GM21360 (cell line): Measurements from ENCODE around the gene RNF166.
"Not testable (repeated sequence)": the region's sequence is repeated elsewhere in the genome, so short reads cannot be mapped to it uniquely, and the experiment has no call there.

Experiments used
- ATAC-seq: cut with Tn5 transposase; IDR thresholded peaks from one replicate; pipeline ENCODE4 v1.9.1; 2021; ENCODE audit warnings: mild to moderate bottlenecking, moderate library complexity; ENCODE audit not compliant: unreplicated experiment

The RNF166 gene

GRCh38 chr16:88678224-88678979 is 27.8 kb downstream of the RNF166 start:
- no peak for ATAC-seq

DNA sequence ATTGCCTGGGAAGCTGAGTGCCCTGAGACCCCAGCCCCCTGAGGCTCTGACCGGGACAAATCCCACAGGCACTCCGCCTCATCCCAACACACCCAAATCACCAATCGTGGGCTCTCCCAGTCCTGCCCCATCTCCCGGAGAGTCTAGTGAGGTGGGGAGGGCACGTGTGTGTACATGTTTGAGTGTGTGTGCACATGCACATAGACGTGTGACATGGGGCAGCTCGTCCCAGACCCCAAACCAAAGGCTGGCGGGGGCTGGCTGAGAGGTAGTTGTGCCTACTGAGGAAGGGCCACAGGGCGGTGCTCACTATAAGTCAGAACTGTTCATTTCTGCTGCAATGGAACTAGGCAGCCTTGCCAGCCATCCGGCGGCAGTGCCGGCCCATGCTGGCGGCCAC is 28.5 kb downstream of the RNF166 start:
- ATAC-seq: no peak

DNA sequence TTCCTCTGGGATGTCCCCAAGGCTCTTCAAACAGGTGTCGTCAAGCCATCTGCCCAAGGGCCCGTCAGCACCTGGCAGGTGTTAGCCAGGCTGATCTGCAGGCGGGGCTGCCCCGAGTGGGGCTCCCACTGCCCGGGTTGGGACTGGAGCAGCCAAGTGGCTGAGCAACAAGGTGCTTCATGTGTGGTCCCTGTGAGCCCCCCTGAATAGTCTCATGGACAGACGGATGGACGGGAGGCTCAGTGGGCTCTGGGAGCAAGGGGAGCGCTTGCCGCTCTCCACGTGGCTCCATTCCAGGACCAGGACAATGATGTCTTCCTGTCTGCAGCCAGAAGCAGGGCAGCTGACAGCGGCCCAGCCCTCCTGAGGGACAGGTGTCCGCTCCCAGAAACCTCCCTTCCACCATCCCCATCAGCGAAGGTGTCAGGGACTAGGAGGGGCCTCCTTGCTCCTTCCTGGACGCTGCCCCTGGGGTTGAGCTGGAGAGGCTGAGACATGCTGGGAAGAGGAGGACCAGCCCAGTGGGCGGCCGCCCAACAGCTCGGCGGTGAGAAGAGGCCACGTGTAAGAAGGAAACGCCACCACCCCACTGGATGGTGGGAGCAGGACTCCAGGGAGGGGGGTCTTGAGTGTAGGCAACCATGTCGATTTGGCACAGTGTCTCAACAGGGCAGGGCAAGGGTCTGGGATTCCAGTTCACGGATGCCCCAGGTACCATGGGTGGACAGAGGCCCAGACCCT is 29.5 kb downstream of the RNF166 start:
- ATAC-seq: no peak

DNA sequence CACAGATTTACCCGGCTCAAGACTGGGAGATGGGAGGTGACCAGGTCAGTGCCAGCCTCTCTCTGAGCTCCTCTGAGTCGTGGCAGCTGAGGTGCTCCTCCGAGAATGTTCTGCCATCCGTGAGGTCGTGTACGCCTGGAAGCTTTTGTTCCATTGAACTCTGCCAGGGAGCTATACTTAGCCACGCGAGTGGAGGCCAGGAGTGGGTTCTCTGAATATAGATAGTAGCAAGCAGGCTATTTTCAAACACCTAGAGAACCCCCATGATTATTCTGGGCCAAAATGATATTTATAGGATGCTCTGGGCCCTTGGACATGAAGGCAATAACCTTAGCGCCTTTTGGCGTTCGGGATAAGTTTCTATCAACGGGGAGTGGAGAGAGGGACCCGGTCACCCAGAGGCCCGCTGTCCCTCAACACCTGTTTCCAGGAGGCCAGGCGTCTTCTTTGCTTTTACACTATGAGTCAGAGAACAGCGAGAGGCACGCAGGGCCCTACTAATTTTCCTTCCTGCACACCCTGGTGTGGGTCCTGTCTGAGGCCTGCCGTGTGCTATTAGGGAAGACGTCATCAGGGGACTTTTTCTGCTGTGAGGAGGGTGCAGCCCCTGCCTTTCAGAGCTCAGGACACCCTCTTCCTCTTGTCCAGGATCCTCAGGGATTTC is 32.4 kb downstream of the RNF166 start:
- no peak for ATAC-seq

DNA sequence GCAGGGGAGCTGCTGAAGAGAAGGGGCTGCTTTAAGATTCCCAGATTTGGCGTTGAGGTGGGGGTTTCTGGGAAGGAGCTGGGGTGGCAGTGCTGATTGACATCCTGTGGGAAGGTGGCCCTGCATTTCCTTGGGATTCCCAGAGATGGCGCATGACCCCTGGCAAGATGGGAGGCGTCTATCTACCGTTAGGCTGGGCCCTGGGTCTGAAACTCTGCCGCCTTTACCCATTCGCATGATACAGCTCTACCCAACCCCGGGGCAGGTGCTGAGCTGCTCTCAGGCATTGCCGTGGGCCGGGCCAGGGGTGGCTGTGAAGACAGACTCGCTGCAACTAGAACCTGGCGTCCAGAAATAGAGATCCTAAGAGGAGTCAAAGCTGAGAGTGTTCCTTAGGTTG is 33.4 kb downstream of the RNF166 start:
- no peak for ATAC-seq

- ATAC-seq: no peak
Measured at GRCh38 chr16:88671806-88672205, 34.4 kb downstream of the RNF166 start.

DNA sequence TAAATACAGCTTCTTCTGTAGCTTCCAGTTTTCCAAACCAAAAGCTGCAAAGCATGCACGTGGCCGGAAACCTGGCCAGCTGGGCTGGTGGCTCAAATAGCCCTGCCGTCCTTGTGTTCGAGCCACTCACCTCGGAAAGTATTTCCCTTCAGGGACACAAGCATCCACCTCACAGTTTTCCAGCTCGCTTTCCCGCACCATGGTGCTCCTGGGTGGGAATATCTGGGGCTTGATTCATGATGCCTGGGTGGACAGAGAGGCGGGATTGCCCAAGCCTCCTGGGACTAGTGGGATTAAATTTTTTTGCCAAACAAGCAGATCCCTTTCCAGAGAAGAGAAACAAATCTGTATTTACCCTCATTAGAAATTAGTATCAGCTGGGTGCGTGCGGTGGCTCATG is 36.2 kb downstream of the RNF166 start:
- ATAC-seq: no peak

DNA sequence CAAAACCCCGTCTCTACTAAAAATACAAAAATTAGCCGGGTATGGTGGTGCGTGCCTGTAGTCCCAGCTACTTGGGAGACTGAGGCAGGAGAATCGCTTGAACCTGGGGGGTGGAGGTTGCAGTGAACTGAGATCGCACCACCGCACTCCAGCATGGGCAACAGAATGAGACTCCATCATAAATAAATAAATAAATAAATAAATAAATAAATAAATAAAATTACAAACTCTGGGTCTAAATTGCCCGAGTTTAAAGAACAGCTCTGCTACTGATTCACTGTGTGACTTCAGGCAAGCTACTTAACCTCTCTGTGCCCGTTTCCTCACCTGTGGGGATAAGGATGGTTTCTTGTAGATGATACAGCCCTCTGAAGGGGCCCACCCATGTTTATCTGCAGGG is 36.7 kb downstream of the RNF166 start:
- ATAC-seq: not testable (repeated sequence)

GRCh38 chr16:88667461-88667860 is 38.7 kb downstream of the RNF166 start:
- no peak for ATAC-seq

DNA sequence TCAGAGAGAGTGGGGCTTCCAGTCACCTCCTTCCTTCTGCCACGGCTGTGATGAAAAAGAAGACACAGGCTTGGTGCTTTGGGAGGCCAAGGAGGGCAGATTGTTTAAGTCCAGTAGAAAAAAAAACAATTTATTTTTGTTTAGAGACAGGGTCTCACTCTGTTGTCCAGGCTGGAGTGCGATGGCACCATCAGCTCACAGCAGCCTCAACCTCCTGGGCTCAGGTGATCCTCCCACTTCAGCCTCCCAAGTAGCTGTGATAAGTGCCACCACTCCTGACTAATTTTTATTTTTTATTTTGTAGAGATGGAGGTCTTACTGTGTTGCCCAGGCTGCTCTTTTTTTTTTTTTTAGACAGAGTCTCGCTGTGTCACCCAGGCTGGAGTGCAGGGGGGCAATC is 40.6 kb downstream of the RNF166 start:
- no peak for ATAC-seq

DNA sequence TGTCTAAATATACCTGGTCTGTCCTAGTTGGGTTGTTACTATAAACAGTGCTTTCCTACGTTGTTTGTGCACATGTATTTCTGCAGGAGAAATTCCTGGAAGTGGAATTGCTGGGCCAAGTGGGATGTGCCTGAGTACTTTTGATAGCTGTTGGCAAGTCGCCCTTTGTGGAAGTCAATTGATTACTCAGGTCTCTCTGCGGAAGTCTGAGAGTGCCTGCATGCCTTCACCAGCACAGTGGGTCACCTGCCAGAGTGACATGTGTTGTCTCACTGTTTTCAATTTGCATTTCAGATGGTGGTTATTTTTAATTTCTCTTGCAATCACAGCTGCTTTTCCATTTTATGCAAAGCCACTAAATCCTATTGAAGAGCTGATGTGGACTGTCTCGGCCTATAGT is 41.1 kb downstream of the RNF166 start:
- no peak for ATAC-seq

GRCh38 chr16:88662843-88663606 is 43.2 kb downstream of the RNF166 start, which contains the start of gene MVD:
MVD (minus strand) TSS chr16:88663091; CDS start chr16:88663080, 11 bp downstream.
- peak; percentile 89 for ATAC-seq

DNA sequence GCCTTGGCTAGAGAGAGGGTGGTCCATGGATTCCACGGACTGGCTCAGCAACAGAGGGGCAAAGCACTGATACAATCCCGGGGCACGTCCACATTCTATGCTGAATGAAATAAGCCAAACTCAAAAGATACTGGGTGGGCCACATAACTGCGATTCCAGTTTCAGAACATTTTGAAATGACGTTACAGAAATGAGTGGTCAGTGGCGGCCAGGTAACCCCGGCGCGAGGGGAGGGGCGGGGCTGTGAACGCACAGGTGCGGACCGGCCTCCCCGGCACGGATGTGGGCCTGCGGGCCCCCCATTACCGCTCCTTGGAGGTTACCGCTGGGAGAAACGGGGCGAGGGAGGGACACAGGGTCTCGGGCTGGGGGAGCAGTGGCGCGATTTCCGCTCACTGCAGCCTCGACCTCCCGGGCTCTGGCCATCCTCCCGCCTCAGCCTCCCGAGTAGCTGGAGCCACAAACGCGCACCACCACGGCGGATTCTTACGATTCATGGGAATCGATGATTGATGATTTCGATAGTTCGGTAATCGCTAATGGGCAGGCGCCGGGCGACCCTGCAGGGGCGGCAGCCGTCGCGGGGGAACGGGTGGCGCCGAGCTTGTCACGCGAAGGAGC is 43.9 kb downstream of the RNF166 start:
- ATAC-seq: peak; percentile 15

DNA sequence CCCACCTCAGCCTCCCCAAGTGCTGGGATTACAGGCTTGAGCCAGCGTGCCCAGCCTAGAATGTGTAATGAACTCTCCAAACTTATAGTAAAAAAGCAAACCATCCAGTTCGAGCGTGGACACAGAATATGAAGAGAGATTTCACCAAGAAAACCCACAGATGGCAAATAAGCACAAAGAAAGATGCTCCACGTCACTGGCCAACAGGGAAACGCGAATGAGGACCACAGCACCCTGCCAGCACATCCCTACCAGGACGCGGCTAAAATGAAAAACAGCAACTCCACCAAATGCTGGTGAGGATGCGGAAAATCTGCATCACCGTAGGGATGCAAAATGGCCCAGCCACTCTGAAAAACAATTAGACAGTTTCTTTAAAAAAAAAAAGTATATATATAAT is 44.7 kb downstream of the RNF166 start:
- no peak for ATAC-seq

GRCh38 chr16:88659160-88659559 is 47.0 kb downstream of the RNF166 start:
- no peak for ATAC-seq

DNA sequence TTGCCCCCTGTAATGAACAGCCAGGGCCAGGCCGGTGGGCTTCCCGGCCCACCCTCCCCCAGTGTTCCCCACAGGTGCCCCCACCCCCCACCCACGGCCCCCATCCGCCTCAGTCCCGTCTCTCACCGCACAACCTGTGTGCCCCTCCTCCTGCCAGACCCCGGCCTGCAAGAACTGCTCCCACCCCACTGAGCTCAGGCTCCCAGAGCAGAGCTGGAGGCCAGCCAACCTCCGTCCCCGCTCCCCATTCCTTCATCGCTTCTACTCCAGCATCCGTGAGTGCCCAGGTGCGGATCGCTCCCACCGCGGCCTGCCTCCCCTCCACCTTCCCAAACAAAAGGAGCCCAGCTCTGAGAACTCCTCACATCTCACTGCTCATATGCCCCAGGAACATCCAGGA is 47.5 kb downstream of the RNF166 start:
- no peak for ATAC-seq

DNA sequence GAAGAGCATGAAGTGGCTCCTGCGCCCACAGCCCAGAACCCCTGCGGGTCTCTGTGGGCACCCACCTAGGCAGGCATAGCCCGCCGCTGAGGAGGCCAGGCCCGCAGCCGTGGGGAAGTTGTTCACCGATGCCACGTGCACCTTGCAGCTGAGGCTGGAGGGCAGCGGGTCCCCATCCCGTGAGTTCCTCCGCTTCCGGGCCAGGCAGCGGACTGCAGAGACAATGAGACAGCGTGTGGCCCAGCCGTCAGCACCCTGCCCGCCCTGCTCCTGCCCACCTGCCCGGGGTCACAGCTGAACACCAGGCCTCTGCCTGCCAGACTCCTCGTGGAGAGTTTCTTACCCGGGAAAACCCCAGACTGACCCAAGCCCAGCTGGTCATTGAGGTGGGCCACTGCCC is 48.8 kb downstream of the RNF166 start:
- no peak for ATAC-seq

GRCh38 chr16:88656291-88656980 is 49.8 kb downstream of the RNF166 start:
- no peak for ATAC-seq

DNA sequence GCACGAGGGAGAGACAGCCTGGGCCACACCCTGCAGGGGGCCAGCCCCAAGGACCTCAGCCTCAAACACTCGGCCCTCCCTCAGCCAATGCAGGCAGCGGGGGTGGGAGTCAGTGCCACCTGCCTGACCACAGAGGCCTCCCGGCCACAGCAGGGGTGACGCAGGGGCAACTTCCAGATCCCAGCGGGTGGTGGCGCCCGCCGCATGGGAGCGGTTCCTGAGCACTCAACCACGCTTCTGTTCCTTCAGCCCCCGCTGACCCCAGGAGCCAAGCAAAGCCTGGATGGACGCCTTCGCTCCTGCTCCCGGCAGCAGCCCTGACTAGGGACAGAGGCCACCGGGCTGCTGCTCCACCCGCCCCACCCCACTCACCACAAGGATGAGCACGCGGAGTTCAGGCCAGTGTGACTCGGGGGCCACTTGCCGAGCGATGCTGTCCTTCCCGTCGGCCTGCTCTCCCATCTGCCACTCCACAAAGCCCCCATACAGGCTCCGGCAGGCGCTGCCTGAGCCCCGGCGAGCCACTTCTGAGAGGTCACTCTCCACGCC is 50.4 kb downstream of the RNF166 start:
- ATAC-seq: no peak
